Activated CD4-positive, alpha-beta T cell treated with anti-CD3 and anti-CD28 coated beads, Interleukin-2, Interleukin-4, amounts not matched to agents 100 ng/mL and 50 ng/mL, durations not matched to agents 16 hours and 8 hours (primary cell): Measurements from ENCODE around the gene TMEM221.

ENCODE experiments used
- DNase-seq: peaks from one replicate; pipeline ENCODE4 v3.0.0-alpha.2; 2020; ENCODE audit warnings: low spot score

Gene TMEM221

GRCh38 chr19:17473041-17473440, 24.6 kb upstream of the TMEM221 start:
- DNase-seq = peak; percentile 53

- DNase-seq = no peak
Measured at GRCh38 chr19:17471410-17472125, 23.1 kb upstream of the TMEM221 start.

GRCh38 chr19:17470068-17470841, 21.8 kb upstream of the TMEM221 start, which contains the start of gene SLC27A1:
Gene SLC27A1 (plus strand): TSS chr19:17470524. CDS start chr19:17470541, 17 bp downstream.
- DNase-seq = peak; percentile 85

- peak; percentile 86 for DNase-seq
Measured at GRCh38 chr19:17469481-17470067, 21.1 kb upstream of the TMEM221 start.

- DNase-seq = no peak
Measured at GRCh38 chr19:17469092-17469480, 20.6 kb upstream of the TMEM221 start.

- no peak for DNase-seq
Measured at GRCh38 chr19:17468302-17469091, 20.0 kb upstream of the TMEM221 start.

GRCh38 chr19:17467471-17468301, 19.2 kb upstream of the TMEM221 start:
- DNase-seq = no peak

GRCh38 chr19:17466487-17466850, 18.0 kb upstream of the TMEM221 start:
- no peak for DNase-seq

GRCh38 chr19:17460372-17461230, 12.1 kb upstream of the TMEM221 start, which contains the start of gene NXNL1:
Gene NXNL1 (minus strand): TSS chr19:17460926. CDS start chr19:17460869, 57 bp downstream.
- no peak for DNase-seq

GRCh38 chr19:17458970-17459369, 10.5 kb upstream of the TMEM221 start:
- no peak for DNase-seq

- DNase-seq = no peak
Measured at GRCh38 chr19:17457616-17458015, 9.1 kb upstream of the TMEM221 start.

- DNase-seq = no peak
Measured at GRCh38 chr19:17456127-17456526, 7.7 kb upstream of the TMEM221 start.

- no peak for DNase-seq
Measured at GRCh38 chr19:17455308-17456123, 7.0 kb upstream of the TMEM221 start.

- no peak for DNase-seq
Measured at GRCh38 chr19:17454576-17455071, 6.2 kb upstream of the TMEM221 start.

GRCh38 chr19:17451820-17452219, 3.4 kb upstream of the TMEM221 start:
- no peak for DNase-seq

- peak; percentile 75 for DNase-seq
Measured at GRCh38 chr19:17450264-17451075, 2.0 kb upstream of the TMEM221 start.

- DNase-seq = no peak
Measured at GRCh38 chr19:17447704-17448130, 751 bp downstream of the TMEM221 start.

- DNase-seq = no peak
Measured at GRCh38 chr19:17445526-17446165, 2.8 kb downstream of the TMEM221 start.
